CD14-positive monocyte (primary cell): Measurements from ENCODE around the gene WLS. TPM values are rescaled to one million over a fixed set of nuclear protein-coding genes. Genes with fewer than 3 reads are reported as not detected.

Experiments used
- DNase-seq, 3 donors: peaks; one replicate each; pipeline ENCODE4 v3.0.0-alpha.2; 2011 to 2022
- H2AFZ ChIP-seq: 2 replicates; pipeline ENCODE4 v1.6.0; 2012; ENCODE audit warnings: mild to moderate bottlenecking, low read depth, low read length, inconsistent platforms; ENCODE audit not compliant: insufficient read depth, poor library complexity, severe bottlenecking
- H3K27ac ChIP-seq, 2 donors: 1 replicate in 1 of 2; 2 replicates in 1 of 2; pipeline ENCODE4 v1.5.1; 2012 to 2013; ENCODE audit warnings: low read length in 2 of 2, control low read depth in 1 of 2, inconsistent platforms in 1 of 2, low read depth in 1 of 2, mild to moderate bottlenecking in 1 of 2
- H3K27me3 ChIP-seq, 2 donors: one replicate each; pipeline versions ENCODE4 v1.6.0 to v1.6.1; 2011 to 2013; ENCODE audit warnings: low read length in 2 of 2; ENCODE audit not compliant: control insufficient read depth in 2 of 2, insufficient read depth in 2 of 2
- H3K36me3 ChIP-seq, 2 donors: replicated peaks in 1 of 2; 1 replicate in 1 of 2; 2 replicates in 1 of 2; pipeline versions ENCODE4 v1.5.1 to v1.6.1; 2012 to 2013; ENCODE audit warnings: low read length in 2 of 2, control low read depth in 1 of 2, inconsistent platforms in 1 of 2, mild to moderate bottlenecking in 1 of 2; ENCODE audit not compliant: insufficient read depth in 2 of 2, control insufficient read depth in 1 of 2
- H3K4me1 ChIP-seq, 2 donors: 1 replicate in 1 of 2; 2 replicates in 1 of 2; pipeline versions ENCODE4 v1.5.1 to v1.6.1; 2012 to 2013; ENCODE audit warnings: low read length in 2 of 2, control low read depth in 1 of 2, inconsistent platforms in 1 of 2, mild to moderate bottlenecking in 1 of 2, moderate library complexity in 1 of 2; ENCODE audit not compliant: insufficient read depth in 2 of 2, control insufficient read depth in 1 of 2
- H3K4me2 ChIP-seq: replicated peaks from 2 replicates; pipeline ENCODE3; 2012; ENCODE audit warnings: low read length, moderate library complexity, mild to moderate bottlenecking; ENCODE audit not compliant: poor library complexity, severe bottlenecking; ENCODE audit errors: extremely low read depth
- H3K4me3 ChIP-seq, 3 experiments: fragments of 200-600 bp in 1 of 3; sonication (generic) in 1 of 3; replicated peaks in 1 of 3; 1 replicate in 2 of 3; 2 replicates in 1 of 3; pipeline ENCODE4 v1.5.1; 2011 to 2013; ENCODE audit warnings: low read length in 3 of 3, mild to moderate bottlenecking in 3 of 3, control low read depth in 2 of 3, low read depth in 2 of 3, inconsistent platforms in 1 of 3, moderate library complexity in 1 of 3
- H3K79me2 ChIP-seq: 2 replicates; pipeline ENCODE4 v1.6.0; 2012; ENCODE audit warnings: mild to moderate bottlenecking, control low read depth, inconsistent platforms, low read length, moderate library complexity; ENCODE audit not compliant: insufficient read depth
- H3K9ac ChIP-seq: 2 replicates; pipeline ENCODE4 v1.6.0; 2017; ENCODE audit warnings: low read length, mild to moderate bottlenecking; ENCODE audit not compliant: insufficient read depth, poor library complexity, severe bottlenecking
- H3K9me3 ChIP-seq, 2 donors: replicated peaks in 1 of 2; 1 replicate in 1 of 2; 2 replicates in 1 of 2; pipeline versions ENCODE4 v1.5.1 to v1.6.1; 2012 to 2013; ENCODE audit warnings: low read length in 2 of 2, control low read depth in 1 of 2; ENCODE audit not compliant: control insufficient read depth in 1 of 2, insufficient read depth in 1 of 2
- H4K20me1 ChIP-seq: 2 replicates; pipeline ENCODE4 v1.6.0; 2012; ENCODE audit warnings: mild to moderate bottlenecking, low read length, control low read depth, moderate library complexity; ENCODE audit not compliant: insufficient read depth
- H3K27ac Mint-ChIP-seq, 7 donors: one replicate each; pipeline ENCODE4 v1.8.0; 2020; ENCODE audit warnings: mild to moderate bottlenecking in 7 of 7, mixed read lengths in 7 of 7, moderate library complexity in 6 of 7, inconsistent platforms in 2 of 7
- H3K27me3 Mint-ChIP-seq, 3 donors: one replicate each; pipeline ENCODE4 v1.8.0; 2021 to 2022; ENCODE audit warnings: low read depth in 3 of 3, mild to moderate bottlenecking in 3 of 3, mixed read lengths in 3 of 3, moderate library complexity in 3 of 3, inconsistent platforms in 1 of 3
- H3K36me3 Mint-ChIP-seq, 2 donors: one replicate each; pipeline ENCODE4 v1.8.0; 2020; ENCODE audit warnings: mixed read lengths in 2 of 2, inconsistent platforms in 1 of 2, mild to moderate bottlenecking in 1 of 2
- H3K4me1 Mint-ChIP-seq: one replicate; pipeline ENCODE4 v1.8.0; 2020; ENCODE audit warnings: mild to moderate bottlenecking, mixed read lengths
- H3K4me3 Mint-ChIP-seq, 2 donors: one replicate each; pipeline ENCODE4 v1.8.0; 2020; ENCODE audit warnings: mild to moderate bottlenecking in 2 of 2, mixed read lengths in 2 of 2, moderate library complexity in 1 of 2
- H3K9me3 Mint-ChIP-seq, 7 donors: one replicate each; pipeline ENCODE4 v1.8.0; 2020 to 2022; ENCODE audit warnings: mixed read lengths in 7 of 7, mild to moderate bottlenecking in 6 of 7, moderate library complexity in 6 of 7, inconsistent platforms in 2 of 7
- CTCF ChIP-seq: fragments of 200-600 bp; IDR thresholded peaks from one replicate; pipeline ENCODE4 v1.8.0; 2022; ENCODE audit warnings: antibody characterized with exemption, mild to moderate bottlenecking
- WGBS: methylation state at CpG from one replicate; pipeline ENCODE4 v1.1.5; 2013; ENCODE audit warnings: missing lambda C conversion rate; ENCODE audit not compliant: insufficient coverage; 5-methylcytosine and 5-hydroxymethylcytosine counted together
- intact Hi-C, 2 donors: fragments of 100-400 bp; cut with micrococcal nuclease; formaldehyde crosslinking; loops; one replicate each; pipeline versions ENCODE4 v1.15.0 to v1.15.1; 2023
- polyA plus RNA-seq, 3 donors: library from polyadenylated mRNA; depleted of rRNA in 1 of 3; unstranded in 2 of 3; stranded (reverse) in 1 of 3; fragments of 300-500 nt in 2 of 3; fragments of >200 nt in 1 of 3; fragmentation: Illumina TruSeq in 2 of 3; gene quantifications; 1 replicate in 2 of 3; 2 replicates in 1 of 3; pipeline ENCODE4 v1.2.3, GENCODE V29; 2012 to 2021

The WLS gene
- polyA plus RNA-seq, 3 donors = 29.8 to 46.3 (median 34.6) TPM

- Histone ChIP-seq H3K4me2 (no peak overlapping the region), H3K27me3 (no peaks in the 10 kb centered on the region), H2AFZ (no peak overlapping the region), H3K9ac (no peak overlapping the region), H3K27ac (no peak overlapping the region), H3K79me2 (no peaks in the 10 kb centered on the region), H3K4me1 (no peaks in the 10 kb centered on the region), H3K9me3 (no peaks in the 10 kb centered on the region), H3K4me3 (no peak overlapping the region), H3K36me3 (peaks cover 43 to 98% of the 10 kb centered on the region in 2 donors), H4K20me1 (no peaks in the 10 kb centered on the region)
- intact Hi-C loops = no loop called here
- peaks cover 0 to 1% (median 0%) of the 10 kb centered on the region in 3 donors for H3K27me3 Mint-ChIP-seq
- no peak overlapping the region for H3K4me3 Mint-ChIP-seq
- TF ChIP-seq CTCF = no peak
- H3K4me1 Mint-ChIP-seq = no peaks in the 10 kb centered on the region
- WGBS = 92% methylated on average over 2 of the region's 6 CpGs
- peaks cover 73 to 77% of the 10 kb centered on the region in 2 donors for H3K36me3 Mint-ChIP-seq
- no peak for DNase-seq
- H3K9me3 Mint-ChIP-seq = peaks cover 0 to 2% (median 0%) of the 10 kb centered on the region in 7 donors
- no peak overlapping the region for H3K27ac Mint-ChIP-seq
These were observed 102.6 kb downstream of the WLS start for GRCh38 chr1:68129536-68130250.

GRCh38 chr1:68128820-68129219, 103.5 kb downstream of the WLS start:
- H2AFZ ChIP-seq = no peak overlapping the region
- peaks cover 0 to under 1% (median 0%) of the 10 kb centered on the region in 3 donors for H3K27me3 Mint-ChIP-seq
- no peaks in the 10 kb centered on the region for H3K9me3 ChIP-seq
- H3K27me3 ChIP-seq = no peaks in the 10 kb centered on the region
- H3K79me2 ChIP-seq = no peaks in the 10 kb centered on the region
- peaks cover 66 to 68% of the 10 kb centered on the region in 2 donors for H3K36me3 Mint-ChIP-seq
- H3K4me3 Mint-ChIP-seq = no peak overlapping the region
- intact Hi-C loops = no loop called here
- TF ChIP-seq CTCF = no peak
- no peaks in the 10 kb centered on the region for H3K4me1 ChIP-seq
- peaks cover 49 to 98% of the 10 kb centered on the region in 2 donors for H3K36me3 ChIP-seq
- H4K20me1 ChIP-seq = no peaks in the 10 kb centered on the region
- H3K9ac ChIP-seq = no peak overlapping the region
- H3K4me1 Mint-ChIP-seq = no peaks in the 10 kb centered on the region
- no peak overlapping the region for H3K4me2 ChIP-seq
- H3K27ac Mint-ChIP-seq = no peak overlapping the region
- DNase-seq = no peak
- no peak overlapping the region for H3K27ac ChIP-seq
- peaks cover 0 to 2% (median 0%) of the 10 kb centered on the region in 7 donors for H3K9me3 Mint-ChIP-seq
- 94% methylated on average over 7 of the region's 10 CpGs for WGBS
- H3K4me3 ChIP-seq = no peak overlapping the region
